Measurements from ENCODE around the gene CD33. TPM values are rescaled to one million over a fixed set of nuclear protein-coding genes. Genes with fewer than 3 reads are reported as not detected.
"Not testable (repeated sequence)": the region's sequence is repeated elsewhere in the genome, so short reads cannot be mapped to it uniquely, and the experiment has no call there.

The CD33 gene
- not detected in 2 replicates for total RNA-seq

DNA sequence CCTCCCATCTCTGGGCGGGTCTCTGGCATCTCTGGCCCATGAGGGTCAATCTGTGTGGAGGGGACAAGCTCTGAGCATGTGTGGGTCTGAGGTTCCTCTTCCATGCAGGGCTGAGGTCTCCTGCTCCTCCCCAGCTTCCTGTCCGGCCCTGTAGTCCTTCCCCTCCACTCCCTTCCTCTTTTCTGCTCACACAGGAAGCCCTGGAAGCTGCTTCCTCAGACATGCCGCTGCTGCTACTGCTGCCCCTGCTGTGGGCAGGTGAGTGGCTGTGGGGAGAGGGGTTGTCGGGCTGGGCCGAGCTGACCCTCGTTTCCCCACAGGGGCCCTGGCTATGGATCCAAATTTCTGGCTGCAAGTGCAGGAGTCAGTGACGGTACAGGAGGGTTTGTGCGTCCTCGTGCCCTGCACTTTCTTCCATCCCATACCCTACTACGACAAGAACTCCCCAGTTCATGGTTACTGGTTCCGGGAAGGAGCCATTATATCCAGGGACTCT lies at the start of gene CD33:
TSS of gene CD33 (plus strand) at position 183 of the 496 bp plus-strand sequence. CDS start at position 222, 39 bp downstream.
- DNase-seq (ENCODE audit: low read depth in 2 of 2): not testable (repeated sequence)

DNA sequence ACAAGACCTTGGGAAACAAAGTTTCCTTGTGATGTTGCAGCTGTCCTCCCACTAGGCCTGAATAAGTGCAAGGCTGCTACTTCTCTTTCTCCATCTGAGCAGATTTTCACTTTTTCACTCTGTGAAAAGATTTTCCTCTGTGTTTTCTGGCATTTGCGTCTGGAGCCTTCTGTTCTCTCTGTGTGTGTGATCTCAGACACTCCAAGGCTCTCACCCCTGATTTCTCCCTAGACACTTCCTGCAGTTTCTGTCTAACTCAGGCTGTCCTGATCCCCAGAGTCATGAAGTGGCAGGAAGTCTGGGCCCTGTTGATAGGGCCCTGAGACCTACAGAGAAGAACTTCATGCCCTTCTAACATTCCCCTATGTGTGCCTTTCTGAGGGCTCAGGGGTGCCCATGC lies 45.6 kb upstream of the CD33 start:
- DNase-seq (ENCODE audit: low read depth in 2 of 2): no peak

DNA sequence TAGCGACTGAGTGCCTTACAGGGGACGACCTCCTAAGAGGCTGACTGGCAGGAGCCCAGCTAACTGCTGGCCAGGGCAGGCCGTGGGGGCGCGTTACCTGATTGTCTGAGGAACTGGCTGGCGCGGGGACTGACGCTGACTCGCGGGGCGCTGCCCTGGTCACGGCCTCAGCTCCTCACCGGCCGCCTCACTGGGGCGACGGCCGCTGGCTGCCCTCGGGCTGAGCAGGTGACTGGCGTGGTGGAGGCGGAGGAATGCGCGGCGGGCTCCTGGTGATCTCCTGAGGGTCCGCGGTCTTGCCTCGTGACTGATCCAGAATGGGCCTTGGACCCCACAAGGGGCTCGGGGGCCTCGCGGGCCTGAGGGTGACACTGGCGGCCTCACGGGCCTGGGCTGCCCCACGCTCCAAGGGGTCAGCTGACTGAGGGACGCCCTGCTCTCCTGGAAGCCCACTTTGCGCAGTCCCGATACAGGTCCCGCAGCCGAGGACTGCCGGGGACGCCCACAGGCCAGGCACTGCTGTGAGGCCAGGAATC lies 43.4 kb upstream of the CD33 start:
- DNase-seq (ENCODE audit: low read depth in 2 of 2): no peak

DNA sequence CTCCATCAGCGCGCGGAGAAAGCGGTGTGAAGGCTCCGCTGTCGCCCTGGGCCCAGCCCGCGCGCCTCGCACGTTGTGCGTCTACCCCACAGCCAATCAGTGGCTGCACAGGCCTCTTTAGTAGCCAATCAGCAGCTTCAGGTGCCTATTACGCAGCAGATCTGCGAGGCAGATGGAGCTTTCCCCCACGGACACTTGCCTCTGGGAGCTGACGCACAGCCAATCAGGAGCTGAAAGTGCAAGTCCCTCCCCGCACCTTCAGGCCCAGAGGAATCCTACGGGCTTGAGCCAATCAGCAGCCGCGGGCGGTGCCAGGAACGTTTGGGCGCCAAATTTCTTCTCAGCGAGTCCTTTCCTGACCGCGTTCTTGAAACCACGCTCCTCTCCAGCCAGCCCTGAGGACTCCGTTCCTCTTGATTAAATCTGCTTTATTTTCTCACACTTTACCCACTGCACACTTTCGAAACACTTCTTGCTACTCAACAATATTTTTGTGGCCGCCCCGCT lies 42.9 kb upstream of the CD33 start:
- DNase-seq (ENCODE audit: low read depth in 2 of 2): no peak

DNA sequence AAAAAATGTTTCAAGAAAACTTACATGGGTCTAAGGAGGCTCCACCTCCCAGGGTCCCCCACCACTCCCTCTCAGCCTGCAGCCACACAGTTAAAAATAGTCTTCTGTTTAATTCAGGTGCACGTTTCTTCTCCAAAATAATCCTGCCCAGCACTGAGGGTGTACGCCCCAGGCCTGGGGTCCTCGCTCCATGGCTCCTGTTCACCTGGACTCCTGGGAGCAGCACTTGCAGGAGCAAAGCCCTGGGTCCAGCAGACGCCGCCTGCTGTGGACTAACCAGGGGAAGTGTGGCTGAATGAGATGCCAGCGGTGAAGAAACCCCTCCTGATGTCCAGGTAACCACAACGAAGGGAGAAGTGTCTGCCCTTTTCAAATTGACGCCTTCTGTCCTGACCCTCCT lies 41.3 kb upstream of the CD33 start:
- DNase-seq (ENCODE audit: low read depth in 2 of 2): no peak

DNA sequence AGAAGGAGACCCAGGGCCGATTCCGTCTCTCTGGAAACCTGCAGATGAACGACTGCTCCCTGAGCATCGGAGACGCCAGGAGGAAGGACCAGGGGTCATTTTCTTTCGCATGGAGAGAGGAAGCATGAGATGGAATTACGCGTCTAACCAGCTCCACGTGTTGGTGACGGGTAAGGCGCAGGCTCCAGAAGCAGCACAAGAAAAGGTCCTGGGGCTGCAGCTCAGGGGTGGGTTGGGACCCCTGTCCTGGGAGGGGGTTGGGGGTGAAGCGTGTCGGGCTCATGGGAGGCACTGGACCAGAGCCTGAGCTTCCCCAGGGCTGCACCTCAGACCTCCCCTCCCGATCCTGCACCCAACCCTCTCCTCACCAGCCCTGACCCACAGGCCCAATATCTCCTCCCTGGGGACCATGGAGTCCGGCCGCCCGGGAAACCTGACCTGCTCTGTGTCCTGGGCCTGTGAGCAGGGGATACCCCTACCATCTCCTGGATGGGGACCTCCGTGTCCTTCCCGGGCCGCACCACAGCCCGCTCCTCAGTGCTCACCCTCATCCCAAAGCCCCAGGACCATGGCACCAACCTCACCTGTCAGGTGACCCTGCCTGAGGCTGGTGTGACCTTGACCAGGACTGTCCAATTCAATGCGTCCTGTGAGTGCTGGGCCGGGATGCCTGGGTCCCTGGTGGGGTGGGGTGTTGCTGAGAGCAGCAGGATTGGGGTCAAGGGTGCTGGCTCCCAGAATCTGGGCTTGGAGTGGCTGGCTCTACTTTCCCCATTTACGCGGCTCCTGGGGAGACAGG lies 39.6 kb upstream of the CD33 start:
- no peak for DNase-seq (ENCODE audit: low read depth in 2 of 2)

DNA sequence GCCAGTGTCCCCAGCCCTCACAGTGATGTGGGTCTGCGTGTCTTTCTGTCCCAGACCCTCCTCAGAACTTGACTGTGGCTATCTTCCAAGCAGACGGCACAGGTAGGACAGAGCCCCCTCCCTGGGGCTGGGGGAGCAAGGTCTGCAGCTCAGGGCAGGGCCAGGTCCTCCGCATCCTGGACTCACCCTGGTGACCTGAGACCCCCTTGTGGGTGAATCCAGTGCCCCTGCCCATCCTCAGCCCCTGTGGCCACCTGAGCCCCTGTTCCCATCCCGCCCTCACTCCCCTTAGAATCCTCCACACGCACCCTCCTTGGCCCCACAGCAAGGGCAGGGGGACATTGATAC lies 39.0 kb upstream of the CD33 start:
- DNase-seq (ENCODE audit: low read depth in 2 of 2): no peak

DNA sequence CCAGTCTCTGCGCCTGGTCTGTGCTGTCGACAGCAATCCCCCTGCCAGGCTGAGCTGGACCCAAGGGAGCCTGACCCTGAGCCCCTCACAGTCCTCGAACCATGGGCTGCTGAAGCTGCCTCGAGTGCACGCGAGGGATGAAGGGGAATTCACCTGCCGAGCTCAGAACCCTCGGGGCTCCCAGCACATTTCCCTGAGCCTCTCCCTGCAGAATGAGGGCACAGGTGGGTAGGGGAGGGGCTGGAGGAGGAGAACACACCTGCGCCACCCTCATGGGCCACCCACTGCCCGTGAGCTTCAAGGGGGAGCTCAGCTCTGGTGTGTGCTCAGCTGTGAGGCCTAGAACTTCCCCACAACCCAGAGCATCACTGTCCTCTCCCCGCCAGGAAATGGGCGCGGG lies 38.6 kb upstream of the CD33 start:
- DNase-seq (ENCODE audit: low read depth in 2 of 2): no peak

DNA sequence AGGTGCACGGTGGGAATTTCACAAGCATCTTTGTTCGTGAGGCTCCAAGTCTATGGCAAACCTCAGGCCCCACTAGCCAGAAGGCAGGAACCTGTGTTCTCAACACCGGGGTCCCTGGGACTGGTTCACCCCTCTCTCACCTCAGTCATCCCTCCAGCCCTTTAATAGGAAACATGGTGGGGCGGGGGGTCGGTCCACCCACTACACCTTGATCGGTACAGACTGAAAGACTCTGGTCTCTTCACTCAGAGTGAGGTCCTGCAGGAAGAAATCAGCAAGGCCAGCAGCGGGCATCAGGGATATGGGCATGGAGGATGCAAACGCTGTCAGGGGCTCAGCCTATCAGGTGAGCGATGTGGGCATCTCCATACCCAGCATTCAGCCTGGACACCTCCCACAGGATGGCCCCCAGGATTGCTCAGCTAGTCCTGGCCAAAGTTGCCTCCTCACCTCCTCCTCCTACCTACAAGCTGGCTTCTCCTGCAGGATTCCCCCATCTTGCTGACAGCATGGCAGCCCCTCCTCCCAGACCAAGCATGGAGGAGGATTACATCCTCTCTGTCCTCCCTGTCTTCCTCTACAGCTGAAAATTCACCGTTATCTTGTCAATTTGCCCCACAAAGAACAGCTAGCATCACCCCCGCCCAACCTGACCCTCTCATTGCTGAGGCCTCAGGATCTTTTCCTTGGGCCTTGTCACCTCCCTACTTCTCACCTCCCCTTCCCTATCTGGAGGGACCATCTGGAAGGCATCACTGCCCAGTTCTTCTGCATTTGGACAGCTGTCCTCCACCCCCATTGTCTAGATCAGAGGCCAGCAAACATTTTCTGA lies 37.3 kb upstream of the CD33 start:
- DNase-seq (ENCODE audit: low read depth in 2 of 2): no peak

DNA sequence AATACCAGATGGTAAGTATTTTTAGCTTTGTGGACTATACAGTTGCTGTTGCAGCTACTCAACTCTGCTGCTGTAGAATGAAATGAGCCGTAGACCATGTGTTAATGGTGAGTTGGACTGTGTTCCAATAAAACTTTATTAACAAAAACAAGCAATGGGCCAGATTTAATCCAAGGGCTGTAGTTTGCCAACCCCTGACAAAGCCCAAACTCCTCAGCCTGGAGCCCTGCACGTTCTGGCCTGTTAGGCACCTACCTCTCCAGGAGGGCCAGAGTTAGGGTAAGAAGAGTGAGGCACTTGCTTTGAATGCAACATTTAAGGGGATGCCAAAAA lies 36.7 kb upstream of the CD33 start:
- no peak for DNase-seq (ENCODE audit: low read depth in 2 of 2)

DNA sequence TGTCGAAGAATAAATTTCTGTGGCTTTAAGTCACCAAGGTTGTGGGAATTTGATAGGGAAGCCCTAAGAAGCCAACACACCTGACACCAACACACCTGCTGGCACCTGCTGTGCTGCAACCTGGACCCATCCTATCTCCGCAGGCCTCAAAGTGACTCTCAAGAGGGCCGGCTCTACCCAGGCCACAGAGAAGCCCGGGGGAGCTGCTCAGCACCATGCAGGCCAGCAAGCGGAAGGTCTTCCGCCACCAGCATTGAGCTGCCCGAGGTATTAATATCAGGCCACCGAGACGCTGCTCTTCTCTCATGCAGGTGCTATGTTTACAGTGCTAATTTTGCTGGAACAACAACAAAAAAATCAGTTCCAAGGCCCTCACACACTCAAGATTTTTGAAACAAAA lies 32.2 kb upstream of the CD33 start:
- DNase-seq (ENCODE audit: low read depth in 2 of 2): no peak

DNA sequence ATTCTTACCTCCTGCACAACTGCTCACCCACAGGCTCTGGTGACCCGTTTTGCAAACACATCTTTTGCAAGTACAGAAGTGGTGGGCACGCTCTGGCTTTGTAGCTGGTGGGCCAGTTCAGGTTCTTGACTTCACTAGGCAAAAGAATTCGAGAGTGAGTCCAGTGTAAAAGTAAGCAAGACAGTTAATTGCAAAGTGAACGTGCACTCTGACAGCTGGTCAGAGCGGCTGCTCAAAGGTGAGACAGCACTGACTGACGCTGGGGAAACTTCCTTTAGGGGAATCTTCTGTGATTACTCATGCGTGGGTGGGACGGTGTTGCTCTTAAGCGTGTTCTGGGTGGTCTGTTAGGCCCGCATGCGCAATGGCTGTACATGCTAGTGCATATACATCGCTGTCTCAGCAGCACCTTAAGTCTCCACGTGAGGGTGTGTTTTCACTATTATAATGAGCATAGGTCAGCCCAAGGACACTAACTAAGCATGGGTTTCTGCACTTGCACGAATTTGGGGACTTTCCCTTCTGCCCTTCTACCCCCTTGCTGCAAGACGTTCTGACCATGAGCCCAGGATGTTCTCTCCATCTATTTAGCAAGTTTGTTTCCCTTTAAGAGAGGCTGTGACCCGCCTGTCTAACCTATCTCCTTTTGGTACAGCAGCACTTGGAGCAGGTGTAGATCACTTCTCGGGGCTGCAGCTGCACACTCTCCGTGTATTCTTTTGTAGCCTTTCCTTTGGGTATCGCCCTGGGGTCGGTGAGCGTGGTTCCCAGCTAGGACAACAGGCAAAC lies 30.2 kb upstream of the CD33 start:
- DNase-seq (ENCODE audit: low read depth in 2 of 2): no peak

DNA sequence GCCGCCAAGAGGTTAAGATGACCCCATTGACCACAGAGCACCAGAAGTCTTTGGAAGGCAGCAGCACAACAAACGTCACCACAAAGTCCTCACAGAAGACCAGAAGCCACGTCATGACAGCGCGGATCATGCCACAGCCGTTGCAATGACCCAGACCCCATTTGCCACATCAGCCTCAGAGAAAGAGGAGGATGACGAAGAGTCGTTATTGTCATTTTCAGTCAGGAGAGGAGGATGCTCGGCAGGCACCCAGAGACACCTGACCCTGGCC lies 29.6 kb upstream of the CD33 start:
- DNase-seq (ENCODE audit: low read depth in 2 of 2): no peak

DNA sequence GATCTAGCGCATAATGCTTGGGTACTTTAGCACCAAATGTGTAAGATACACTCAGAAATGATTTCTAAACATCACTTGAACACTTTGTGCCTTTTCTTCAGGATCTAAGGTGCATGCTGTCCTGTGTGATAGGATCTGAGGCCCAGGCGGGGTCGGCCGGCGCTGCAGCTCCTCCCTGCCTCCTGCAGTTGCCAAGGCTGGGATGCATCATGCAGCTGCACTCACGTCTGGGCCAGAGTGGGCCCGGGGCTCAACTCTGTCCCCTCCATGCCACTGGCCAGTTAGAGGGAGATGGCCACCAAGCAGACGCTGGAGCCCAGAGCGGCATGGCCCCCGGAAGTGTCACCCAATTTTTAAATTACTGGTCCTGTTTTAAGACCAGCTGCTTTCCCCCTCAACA lies 29.3 kb upstream of the CD33 start:
- DNase-seq (ENCODE audit: low read depth in 2 of 2): no peak

DNA sequence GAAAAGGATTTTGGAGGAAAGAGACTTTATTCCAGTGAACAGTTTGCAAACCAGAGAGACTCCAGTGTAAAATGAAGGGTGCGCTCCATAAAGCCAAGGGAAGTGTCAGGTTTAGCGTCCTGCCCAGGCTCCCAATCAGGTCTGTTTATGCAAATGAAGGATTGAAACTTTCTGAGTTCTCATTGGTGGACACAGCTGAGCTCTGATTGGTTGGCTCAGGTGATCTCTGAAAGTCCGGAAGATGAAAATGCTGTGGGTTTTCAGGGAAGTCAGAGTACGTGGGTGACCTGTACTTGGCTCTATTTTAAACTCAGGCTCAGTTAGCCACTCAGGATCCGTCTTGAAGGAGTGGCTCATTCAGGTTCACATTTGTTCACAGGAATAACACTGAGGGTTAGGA lies 28.7 kb upstream of the CD33 start:
- DNase-seq (ENCODE audit: low read depth in 2 of 2): no peak

DNA sequence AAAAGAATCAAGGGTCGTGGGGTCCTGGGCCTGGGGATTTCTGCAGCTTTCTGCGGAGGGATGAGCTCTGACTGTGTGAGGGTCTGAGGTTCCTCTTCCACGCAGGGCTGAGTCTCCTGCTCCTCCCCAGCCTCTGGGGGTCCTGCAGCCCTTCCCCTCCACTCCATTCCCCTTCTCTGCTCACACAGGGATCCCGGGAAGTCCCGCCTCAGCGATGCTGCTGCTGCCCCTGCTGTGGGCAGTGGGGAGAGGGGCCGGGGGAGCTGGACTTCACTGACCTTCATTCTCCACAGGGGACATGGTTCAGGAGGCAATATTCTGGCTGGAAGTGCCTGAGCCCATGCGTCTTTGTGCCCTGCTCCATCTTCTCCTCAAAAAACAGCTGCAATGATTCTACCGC lies 26.2 kb upstream of the CD33 start:
- no peak for DNase-seq (ENCODE audit: low read depth in 2 of 2)

DNA sequence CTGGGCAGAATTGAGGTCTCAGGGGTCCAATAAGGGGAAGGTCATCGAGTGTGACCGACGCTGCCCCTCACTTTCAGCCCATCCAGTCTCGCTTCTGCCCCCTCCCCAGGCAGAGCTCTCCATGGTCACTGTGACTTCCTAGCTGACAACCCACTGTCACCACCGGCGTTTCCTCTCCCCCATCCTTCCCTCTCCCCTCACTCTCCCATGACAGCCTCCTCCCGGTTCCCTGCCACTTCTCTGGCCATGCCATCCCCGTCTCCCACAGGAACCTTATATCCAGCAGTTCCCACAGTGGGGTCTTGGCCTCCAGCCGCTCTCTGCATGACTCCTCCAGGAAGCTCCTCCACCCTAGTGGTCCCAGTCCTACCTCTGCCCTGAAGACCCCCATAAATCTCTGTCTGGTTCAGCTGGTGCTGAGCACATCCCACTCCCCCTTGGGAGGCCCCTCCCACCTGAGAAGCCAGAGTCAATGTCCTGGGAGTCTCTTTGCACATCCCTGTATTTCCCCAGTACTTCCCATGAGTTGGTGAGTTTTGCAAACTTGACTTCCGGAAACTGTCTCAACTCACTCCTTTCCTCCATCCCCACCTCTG lies 24.7 kb upstream of the CD33 start:
- no peak for DNase-seq (ENCODE audit: low read depth in 2 of 2)

DNA sequence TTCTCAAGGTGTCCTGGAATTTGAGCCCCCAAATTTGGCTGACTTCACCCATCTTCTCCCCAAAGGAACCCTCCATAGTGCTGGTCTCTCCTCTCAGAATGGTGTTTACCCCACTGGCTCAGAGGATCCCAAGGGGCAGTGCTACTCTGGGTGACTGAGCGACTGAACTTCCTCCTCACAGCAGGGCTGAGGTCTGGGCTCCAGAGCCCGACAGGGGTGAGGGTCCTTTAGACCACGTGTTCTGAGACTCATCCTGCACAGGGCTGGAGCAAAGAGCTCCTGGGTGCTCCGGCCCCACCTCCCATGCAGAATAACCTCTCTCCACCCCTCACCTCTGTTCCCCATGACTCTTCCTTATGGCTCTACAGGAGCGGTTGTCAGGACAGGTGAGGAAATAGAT lies 23.2 kb upstream of the CD33 start:
- DNase-seq (ENCODE audit: low read depth in 2 of 2): no peak

DNA sequence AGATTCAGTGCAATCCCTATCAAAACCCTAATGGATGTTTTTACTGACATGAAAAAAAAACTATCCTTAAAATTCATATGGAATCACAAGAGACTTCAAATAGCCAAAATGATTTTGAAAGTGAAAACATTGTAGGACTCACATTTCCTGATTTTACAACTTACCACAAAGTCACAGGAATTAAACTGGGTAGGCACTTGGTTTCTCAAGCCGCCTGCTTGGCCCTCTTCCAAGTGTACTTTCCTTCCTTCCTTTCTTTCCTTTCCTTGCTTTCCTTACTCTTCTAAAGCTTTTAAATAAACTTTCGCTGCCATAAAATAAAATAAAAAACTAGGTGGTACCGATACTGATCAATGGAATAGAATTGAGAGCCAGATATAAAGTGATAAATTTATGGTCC lies 21.0 kb upstream of the CD33 start:
- DNase-seq (ENCODE audit: low read depth in 2 of 2): no peak

DNA sequence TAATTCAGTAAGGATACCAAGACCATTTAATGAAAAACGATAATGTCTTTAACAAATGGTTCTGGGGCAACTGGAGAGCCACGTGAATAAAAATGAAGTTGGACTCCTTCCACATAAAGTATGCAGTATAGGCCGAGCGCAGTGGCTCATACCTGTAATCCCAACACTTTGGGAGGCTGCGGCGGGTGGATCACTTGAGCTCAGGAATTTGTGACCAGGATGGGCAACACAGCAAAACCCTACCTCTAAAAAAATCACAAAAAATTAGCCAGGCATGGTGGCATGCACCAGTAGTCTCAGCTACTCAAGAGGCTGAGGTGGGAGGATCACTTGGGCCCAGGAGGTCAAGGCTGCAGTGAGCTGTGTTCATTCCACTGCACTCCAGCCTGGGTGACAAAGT lies 20.6 kb upstream of the CD33 start:
- no peak for DNase-seq (ENCODE audit: low read depth in 2 of 2)

DNA sequence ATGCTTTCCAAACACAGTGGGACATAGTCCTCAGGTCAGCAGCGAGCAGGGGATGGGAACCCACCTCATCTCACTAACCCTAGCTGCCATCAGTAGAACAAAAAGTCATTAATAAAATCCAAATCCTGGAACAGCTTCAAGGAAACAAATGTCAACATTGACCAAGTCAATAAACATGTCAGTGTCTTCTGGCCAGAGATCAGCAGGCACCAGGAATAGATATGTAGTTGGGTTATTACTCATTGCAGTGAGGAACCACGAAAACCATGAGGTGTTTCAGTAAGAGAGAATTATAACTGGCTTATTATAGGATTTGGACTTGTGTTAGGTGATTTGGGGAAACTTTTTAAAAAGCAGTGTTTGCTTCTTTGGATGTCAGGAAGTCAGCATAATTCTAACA lies 17.1 kb upstream of the CD33 start:
- DNase-seq (ENCODE audit: low read depth in 2 of 2): no peak
